NCI-H82 (cell line): ENCODE measurements around the gene EME1.

Experiments used
- DNase-seq: peaks from one replicate; lab custom pipeline; 2025; lab: John Stamatoyannopoulos, UW

EME1 gene

GRCh38 chr17:50363217-50364060, 9.6 kb upstream of the EME1 start:
- no peak for DNase-seq

- DNase-seq: no peak
Observed at GRCh38 chr17:50364061-50364458, 9.0 kb upstream of the EME1 start.

- no peak for DNase-seq
Observed at GRCh38 chr17:50364715-50365114, 8.3 kb upstream of the EME1 start.

- peak; percentile 82 for DNase-seq
Observed at GRCh38 chr17:50365165-50365564, 7.9 kb upstream of the EME1 start.

- peak; percentile 71 for DNase-seq
Observed at GRCh38 chr17:50365649-50366393, 7.2 kb upstream of the EME1 start.

- no peak for DNase-seq
Observed at GRCh38 chr17:50367401-50367800, 5.6 kb upstream of the EME1 start.

- no peak for DNase-seq
Observed at GRCh38 chr17:50370052-50370451, 3.0 kb upstream of the EME1 start.

GRCh38 chr17:50371526-50371925, 1.5 kb upstream of the EME1 start:
- DNase-seq: no peak

- no peak for DNase-seq
Observed at GRCh38 chr17:50372222-50372757, 739 bp upstream of the EME1 start.

- no peak for DNase-seq
Observed at GRCh38 chr17:50373705-50374104, 676 bp downstream of the EME1 start.

GRCh38 chr17:50375858-50376538, 3.0 kb downstream of the EME1 start:
- DNase-seq: peak; percentile 54

GRCh38 chr17:50379351-50380132, 6.5 kb downstream of the EME1 start:
- DNase-seq: no peak

GRCh38 chr17:50380369-50381259, 7.6 kb downstream of the EME1 start:
- no peak for DNase-seq

GRCh38 chr17:50381260-50381815, 8.3 kb downstream of the EME1 start:
- no peak for DNase-seq

- no peak for DNase-seq
Observed at GRCh38 chr17:50381920-50382319, 8.9 kb downstream of the EME1 start.

GRCh38 chr17:50382931-50383330, 9.9 kb downstream of the EME1 start:
- no peak for DNase-seq

GRCh38 chr17:50386510-50386909, 13.5 kb downstream of the EME1 start:
- DNase-seq: no peak

GRCh38 chr17:50388728-50389127, 15.7 kb downstream of the EME1 start:
- no peak for DNase-seq

GRCh38 chr17:50389534-50389933, 16.5 kb downstream of the EME1 start:
- no peak for DNase-seq

GRCh38 chr17:50392621-50393020, 19.6 kb downstream of the EME1 start:
- no peak for DNase-seq
